Endometrium (tissue), 2 donors: ENCODE results near the gene APC2.
"Not testable (repeated sequence)": the region's sequence is repeated elsewhere in the genome, so short reads cannot be mapped to it uniquely, and the experiment has no call there.

ENCODE experiments used
- FAIRE-seq: peaks from 2 replicates; lab custom pipeline; 2012; peaks lifted over from hg19 to GRCh38; lab: Jason Lieb, UNC
- donor health status: control.
- donor health status: control.

Gene APC2

GRCh38 chr19:1412995-1413800 lies 36.7 kb upstream of the APC2 start:
- FAIRE-seq: no peak

- FAIRE-seq: no peak
Measured at GRCh38 chr19:1416014-1416841, 33.7 kb upstream of the APC2 start.

- FAIRE-seq: no peak
Measured at GRCh38 chr19:1417145-1417544, 32.8 kb upstream of the APC2 start.

GRCh38 chr19:1417681-1418495 lies 32.0 kb upstream of the APC2 start:
- no peak for FAIRE-seq

GRCh38 chr19:1418496-1418775 lies 31.5 kb upstream of the APC2 start:
- no peak for FAIRE-seq

- FAIRE-seq: no peak
Measured at GRCh38 chr19:1418951-1419738, 30.8 kb upstream of the APC2 start.

- FAIRE-seq: not testable (repeated sequence)
Measured at GRCh38 chr19:1420085-1420484, 29.8 kb upstream of the APC2 start.

- FAIRE-seq: no peak
Measured at GRCh38 chr19:1420590-1420989, 29.3 kb upstream of the APC2 start.

GRCh38 chr19:1421218-1421957 lies 28.5 kb upstream of the APC2 start:
- no peak for FAIRE-seq

GRCh38 chr19:1421958-1422305 lies 28.0 kb upstream of the APC2 start:
- FAIRE-seq: no peak

GRCh38 chr19:1422360-1422759 lies 27.6 kb upstream of the APC2 start:
- peak; percentile 45 for FAIRE-seq

- no peak for FAIRE-seq
Measured at GRCh38 chr19:1422943-1423342, 27.0 kb upstream of the APC2 start.

- FAIRE-seq: no peak
Measured at GRCh38 chr19:1423436-1424191, 26.3 kb upstream of the APC2 start.

- FAIRE-seq: no peak
Measured at GRCh38 chr19:1424192-1424955, 25.5 kb upstream of the APC2 start.

GRCh38 chr19:1425102-1425837 lies 24.7 kb upstream of the APC2 start:
- no peak for FAIRE-seq

- no peak for FAIRE-seq
Measured at GRCh38 chr19:1425902-1426301, 24.0 kb upstream of the APC2 start.

- FAIRE-seq: no peak
Measured at GRCh38 chr19:1426736-1427135, 23.2 kb upstream of the APC2 start.

GRCh38 chr19:1427221-1427920 lies 22.6 kb upstream of the APC2 start:
- FAIRE-seq: no peak
